ENCODE results near the gene HTR1D.

HTR1D gene

GRCh38 chr1:23149114-23149513 lies 68.2 kb downstream of the HTR1D start:
- no peak for DNase-seq

- DNase-seq, result no peak
These were observed 69.2 kb downstream of the HTR1D start for GRCh38 chr1:23148084-23148483.
